HCT116 (cell line): ENCODE measurements around the gene PFKFB2. TPM values are rescaled to one million over a fixed set of nuclear protein-coding genes. Genes with fewer than 3 reads are reported as not detected.

ENCODE experiments used
- ATAC-seq: fragments of 200-7000 bp; cut with Tn5 transposase; 2 replicates; pipeline ENCODE4 v1.9.1; 2020; ENCODE audit warnings: mild to moderate bottlenecking, moderate library complexity
- BruUV-seq: library from RNA; stranded (reverse); fragments of 400-500 nt; replicated peaks from 2 replicates; lab custom pipeline; 2021; lab: Mats Ljungman, UMichigan
- CTCF ChIA-PET: fragments of 300-600 bp; sonication (Branson Sonifier 250); formaldehyde crosslinking; loops from one replicate; lab custom pipeline; 2021; ENCODE audit warnings: antibody characterized with exemption; lab: Charles Lee
- POLR2A ChIA-PET: fragments of 300-600, 350-600 bp; sonication (Branson Sonifier 250); formaldehyde crosslinking; loops from one replicate; lab custom pipeline; 2021; ENCODE audit warnings: antibody characterized with exemption; lab: Charles Lee
- RAD21 ChIA-PET, 2 experiments: fragments of 300-600 bp; sonication (Branson Sonifier 250); formaldehyde crosslinking; loops; one replicate each; lab custom pipeline; 2023; ENCODE audit warnings: low total read pairs in 2 of 2; ENCODE audit not compliant: uncharacterized antibody in 2 of 2, unreplicated experiment in 2 of 2, low non-redundant PET in 1 of 2; lab: Charles Lee
- DNase-seq: peaks from one replicate; pipeline ENCODE4 v3.0.0-alpha.2; 2010; ENCODE audit warnings: low read depth, low spot score
- H2AFZ ChIP-seq: fragments of 200-600 bp; shearing (Covaris generic), sonication (generic); 2 replicates; pipeline ENCODE4 v1.6.1; 2017; ENCODE audit warnings: low read depth, mixed run types, mixed read lengths, antibody characterized with exemption, low read length; ENCODE audit not compliant: poor library complexity, severe bottlenecking
- H3K27ac ChIP-seq: 2 replicates; pipeline ENCODE4 v1.5.1; 2012; ENCODE audit warnings: low read depth, low read length
- H3K27me3 ChIP-seq: fragments of 200-600 bp; sonication (generic); 2 replicates; pipeline ENCODE4 v1.6.1; 2016; ENCODE audit warnings: mixed run types, low read length, mixed read lengths; ENCODE audit not compliant: insufficient read depth
- H3K36me3 ChIP-seq, 2 experiments: fragments of 200-500 bp in 1 of 2; fragments of 200-600 bp in 1 of 2; sonication (Bioruptor generic) in 1 of 2; sonication (generic) in 1 of 2; 2 replicates each; pipeline versions ENCODE4 v1.5.1 to v1.6.1; 2014 to 2016; ENCODE audit warnings: low read length in 2 of 2, inconsistent platforms in 1 of 2, mixed read lengths in 1 of 2, mixed run types in 1 of 2; ENCODE audit not compliant: insufficient read depth in 2 of 2, control insufficient read depth in 1 of 2
- H3K4me1 ChIP-seq, 2 experiments: fragments of 200-600 bp in 1 of 2; sonication (generic) in 1 of 2; 2 replicates each; pipeline versions ENCODE4 v1.5.1 to v1.6.1; 2012 to 2017; ENCODE audit warnings: low read length in 2 of 2, inconsistent platforms in 1 of 2, mild to moderate bottlenecking in 1 of 2, mixed read lengths in 1 of 2, mixed run types in 1 of 2, moderate library complexity in 1 of 2; ENCODE audit not compliant: insufficient read depth in 2 of 2, control insufficient read depth in 1 of 2
- H3K4me2 ChIP-seq: fragments of 200-600 bp; sonication (generic); 2 replicates; pipeline ENCODE4 v1.6.1; 2017; ENCODE audit warnings: mixed run types, low read length, mixed read lengths
- H3K4me3 ChIP-seq, 2 experiments: fragments of 200-600 bp in 1 of 2; sonication (generic) in 1 of 2; replicated peaks in 1 of 2; 2 replicates each; pipeline ENCODE4 v1.5.1; 2011 to 2016; ENCODE audit warnings: low read length in 2 of 2, control low read depth in 1 of 2, low read depth in 1 of 2, mild to moderate bottlenecking in 1 of 2, mixed read lengths in 1 of 2, mixed run types in 1 of 2
- H3K79me2 ChIP-seq: fragments of 200-600 bp; sonication (generic); 2 replicates; pipeline ENCODE4 v1.6.1; 2017; ENCODE audit warnings: mild to moderate bottlenecking, mixed run types, low read length, moderate library complexity, mixed read lengths; ENCODE audit not compliant: insufficient read depth
- H3K9ac ChIP-seq: fragments of 200-600 bp; sonication (generic); 2 replicates; pipeline ENCODE4 v1.6.1; 2016; ENCODE audit warnings: low read length, mixed read lengths
- H3K9me2 ChIP-seq: fragments of 200-600 bp; sonication (generic), shearing (Covaris generic); 2 replicates; pipeline ENCODE4 v1.6.1; 2017; ENCODE audit warnings: mixed run types, mild to moderate bottlenecking, moderate library complexity; ENCODE audit not compliant: insufficient read depth
- H3K9me3 ChIP-seq, 2 experiments: fragments of 200-500 bp in 1 of 2; fragments of 200-600 bp in 1 of 2; sonication (Bioruptor generic) in 1 of 2; sonication (generic) in 1 of 2; 2 replicates each; pipeline ENCODE4 v1.6.1; 2014 to 2017; ENCODE audit warnings: low read length in 2 of 2, mixed read lengths in 2 of 2, inconsistent platforms in 1 of 2, low read depth in 1 of 2, mild to moderate bottlenecking in 1 of 2, mixed run types in 1 of 2, moderate library complexity in 1 of 2; ENCODE audit not compliant: control insufficient read depth in 1 of 2, insufficient read depth in 1 of 2
- H4K20me1 ChIP-seq: fragments of 200-600 bp; sonication (generic), shearing (Covaris generic); 2 replicates; pipeline ENCODE4 v1.6.1; 2017; ENCODE audit warnings: mixed run types, mild to moderate bottlenecking, moderate library complexity; ENCODE audit not compliant: insufficient read depth
- CBX3 ChIP-seq: IDR thresholded peaks from 2 replicates; pipeline ENCODE4 v1.6.1; 2012; ENCODE audit warnings: low read depth
- CEBPB ChIP-seq: IDR thresholded peaks from 2 replicates; pipeline ENCODE4 v1.6.1; 2012; ENCODE audit warnings: low read depth
- CTCF ChIP-seq, 3 experiments: fragments of 200-600 bp in 1 of 3; sonication (generic) in 1 of 3; IDR thresholded peaks in 2 of 3; conservative IDR thresholded peaks in 1 of 3; 2 replicates each; pipeline ENCODE4 v1.5.1; 2012 to 2017; ENCODE audit warnings: low read depth in 2 of 3, low read length in 2 of 3, antibody characterized with exemption in 1 of 3, borderline replicate concordance in 1 of 3, control low read depth in 1 of 3, mild to moderate bottlenecking in 1 of 3, mixed read lengths in 1 of 3, mixed run types in 1 of 3, moderate library complexity in 1 of 3; ENCODE audit not compliant: insufficient read depth in 1 of 3
- EGR1 ChIP-seq: IDR thresholded peaks from 2 replicates; pipeline ENCODE4 v1.6.1; 2012; ENCODE audit warnings: low read depth
- ELF1 ChIP-seq: IDR thresholded peaks from 2 replicates; pipeline ENCODE4 v1.6.1; 2012; ENCODE audit warnings: low read depth, borderline replicate concordance
- EZH2 ChIP-seq: fragments of 200-600 bp; sonication (generic); IDR thresholded peaks from 2 replicates; pipeline ENCODE4 v1.6.1; 2017; ENCODE audit warnings: antibody characterized with exemption, mixed run types
- EZH2phosphoT487 ChIP-seq: fragments of 200-600 bp; IDR thresholded peaks from 2 replicates; pipeline ENCODE4 v1.6.1; 2018; ENCODE audit warnings: antibody characterized with exemption, borderline replicate concordance
- JUND ChIP-seq: IDR thresholded peaks from 2 replicates; pipeline ENCODE4 v1.6.1; 2012
- MAX ChIP-seq: IDR thresholded peaks from 2 replicates; pipeline ENCODE4 v1.6.1; 2012
- POLR2A ChIP-seq: IDR thresholded peaks from 2 replicates; pipeline ENCODE4 v1.7.0; 2011; ENCODE audit warnings: borderline replicate concordance; ENCODE audit not compliant: insufficient read depth, insufficient read length; ENCODE audit errors: extremely low read depth
- POLR2AphosphoS5 ChIP-seq: IDR thresholded peaks from 2 replicates; pipeline ENCODE4 v1.6.1; 2011; ENCODE audit warnings: mild to moderate bottlenecking, low read depth, low read length, moderate library complexity
- REST ChIP-seq: IDR thresholded peaks from 2 replicates; pipeline ENCODE4 v1.6.1; 2012; ENCODE audit warnings: low read depth
- SIN3A ChIP-seq: IDR thresholded peaks from 2 replicates; pipeline ENCODE4 v1.6.1; 2012; ENCODE audit warnings: low read depth
- SP1 ChIP-seq: IDR thresholded peaks from 2 replicates; pipeline ENCODE4 v1.6.1; 2012; ENCODE audit warnings: low read depth
- SRF ChIP-seq: IDR thresholded peaks from 2 replicates; pipeline ENCODE4 v1.6.1; 2012; ENCODE audit warnings: low read depth
- TCF7L2 ChIP-seq: IDR thresholded peaks from 2 replicates; pipeline ENCODE4 v1.7.0; 2011; ENCODE audit warnings: borderline replicate concordance, inconsistent platforms; ENCODE audit not compliant: insufficient read depth, insufficient read length; ENCODE audit errors: extremely low read depth
- YY1 ChIP-seq: IDR thresholded peaks from 2 replicates; pipeline ENCODE4 v1.6.1; 2011; ENCODE audit warnings: low read length, low read depth, moderate library complexity, mild to moderate bottlenecking; ENCODE audit not compliant: insufficient replicate concordance; ENCODE audit errors: extremely low read depth
- ZBTB33 ChIP-seq: IDR thresholded peaks from 2 replicates; pipeline ENCODE4 v1.6.1; 2011; ENCODE audit warnings: mild to moderate bottlenecking, low read length, moderate library complexity; ENCODE audit not compliant: insufficient replicate concordance; ENCODE audit errors: extremely low read depth
- ZFX ChIP-seq: fragments of 450-650 bp; IDR thresholded peaks from 2 replicates; pipeline ENCODE4 v1.6.1; 2017
- ZNF274 ChIP-seq: fragments of 200-500 bp; sonication (Bioruptor generic); IDR thresholded peaks from 2 replicates; pipeline ENCODE4 v1.6.1; 2014; ENCODE audit warnings: mild to moderate bottlenecking, low read depth, low read length, inconsistent platforms
- intact Hi-C: fragments of 100-400 bp; cut with micrococcal nuclease; formaldehyde crosslinking; loops from 2 replicates; pipeline ENCODE4 v1.10.0; 2022
- total RNA-seq: library from RNA; stranded (reverse); gene quantifications from one replicate; pipeline ENCODE4 v1.2.1, GENCODE V29; 2021; ENCODE audit not compliant: unreplicated experiment

Gene PFKFB2
- total RNA-seq, 1 experiment from 2014 or later: 13.9 TPM

- no peak overlapping the region for H2AFZ ChIP-seq
- H3K9ac ChIP-seq: no peak overlapping the region
- H3K27me3 ChIP-seq: 0 out of 2 replicates have a peak, but pooled peaks cover under 1% of the 10 kb centered on the region
- no peak overlapping the region for H3K27ac ChIP-seq
- no peak overlapping the region for H3K4me2 ChIP-seq
- H3K9me2 ChIP-seq: no peaks in the 10 kb centered on the region
- no peaks in the 10 kb centered on the region for H3K36me3 ChIP-seq
- RAD21 ChIA-PET: no interaction called here
- TF ChIP-seq ZNF274 (no peak), REST (no peak), EZH2phosphoT487 (no peak), SP1 (no peak), MAX (no peak), ZFX (no peak), EGR1 (no peak), TCF7L2 (no peak), YY1 (no peak), CEBPB (no peak), ZBTB33 (no peak), CTCF (IDR thresholded peaks at IDR 0.05 in 2 of 3, conservative IDR thresholded peaks at IDR 0.05 in 1 of 3; ENCODE audit: borderline replicate concordance in 1 of 3, insufficient read depth in 1 of 3, low read depth in 2 of 3, low read length in 2 of 3) (no peak), ELF1 (no peak), CBX3 (no peak), POLR2AphosphoS5 (no peak), POLR2A (no peak), SRF (no peak), EZH2 (no peak), JUND (no peak), SIN3A (no peak)
- H4K20me1 ChIP-seq: no peaks in the 10 kb centered on the region
- no peak for DNase-seq
- H3K4me3 ChIP-seq: no peak overlapping the region
- no TSS peak for BruUV-seq
- intact Hi-C loops: loop anchor here (1.0 to 5.0 kb wide), 3 partner anchors 96 to 351 kb away; no protein-coding TSS in a partner anchor
- POLR2A ChIA-PET: no interaction called here
- H3K9me3 ChIP-seq: no peaks in the 10 kb centered on the region
- ATAC-seq: no peak
- CTCF ChIA-PET: no interaction called here
- no peaks in the 10 kb centered on the region for H3K79me2 ChIP-seq
- H3K4me1 ChIP-seq: no peaks in the 10 kb centered on the region
Observed at GRCh38 chr1:207078578-207079132, 25.6 kb downstream of the PFKFB2 start.
